Measurements from ENCODE around the gene PSMD12. TPM values are rescaled to one million over a fixed set of nuclear protein-coding genes. Genes with fewer than 3 reads are reported as not detected.

Gene PSMD12
- total and polyA plus RNA-seq, 12 donors = 28.5 to 67.1 (median 48.4) TPM

GRCh38 chr17:67386965-67387551 is 20.7 kb upstream of the PSMD12 start:
- H3K36me3 ChIP-seq = peaks cover 0 to 5% (median 0%) of the 10 kb centered on the region in 9 donors
- TF ChIP-seq CTCF (IDR thresholded peaks at IDR 0.05) = peak; percentile 35 to 74 (median 60)
- peaks cover 0 to 3% (median 0%) of the 10 kb centered on the region in 11 donors for H3K9me3 ChIP-seq
- peaks cover 0 to 54% (median 24%) of the 10 kb centered on the region in 9 donors for H3K4me1 ChIP-seq
- no peak overlapping the region for H3K4me3 ChIP-seq
- WGBS, 2 donors = 75 to 76% methylated on average over 16 of the region's 16 CpGs
- DNase-seq (peak in 1 of 2 donors; percentile 62), ATAC-seq (peak in 1 of 8 donors; percentile 34)
- peak overlapping the region in 2 of 10 donors; percentile 11 to 32 for H3K27ac ChIP-seq
- intact Hi-C loops (cut with DNase I) = loop anchor here in 3 of 10 donors (5.0 kb wide), 2 partner anchors 35 to 45 kb away; no protein-coding TSS in a partner anchor
- no peaks in the 10 kb centered on the region for H3K27me3 ChIP-seq

GRCh38 chr17:67385122-67385988 is 19.0 kb upstream of the PSMD12 start:
- intact Hi-C loops (cut with DNase I) = loop anchor here in 3 of 10 donors (5.0 kb wide), 2 partner anchors 37 to 47 kb away; no protein-coding TSS in a partner anchor
- H3K27me3 ChIP-seq = no peaks in the 10 kb centered on the region
- peak overlapping the region in 3 of 10 donors; percentile 31 to 38 (median 34) for H3K27ac ChIP-seq

GRCh38 chr17:67381929-67382257 is 15.5 kb upstream of the PSMD12 start:
- Histone ChIP-seq H3K4me3 (no peak overlapping the region), H3K4me1 (peaks cover under 1 to 38% (median 13%) of the 10 kb centered on the region in 9 donors), H3K9me3 (peaks cover 0 to 3% (median 0%) of the 10 kb centered on the region in 11 donors), H3K27me3 (no peaks in the 10 kb centered on the region), H3K36me3 (peaks cover 0 to 5% (median 0%) of the 10 kb centered on the region in 9 donors), H3K27ac (peak overlapping the region in 1 of 10 donors; percentile 26)
- ATAC-seq = no peak
- no peak for DNase-seq
- intact Hi-C loops (cut with DNase I) = loop anchor here in 1 of 10 donors (5.0 kb wide), 2 partner anchors 95 to 245 kb away; no protein-coding TSS in a partner anchor
- 60 to 73% methylated on average over 1 of the region's 1 CpG for WGBS, 2 donors
- no peak for TF ChIP-seq CTCF (IDR thresholded peaks at IDR 0.05)

More at GRCh38 chr17:67385122-67385988, 19.0 kb upstream of the PSMD12 start:
- Histone ChIP-seq H3K4me3 (peak overlapping the region in 6 of 10 donors; percentile 4 to 34 (median 20)), H3K9me3 (peaks cover 0 to 3% (median 0%) of the 10 kb centered on the region in 11 donors), H3K36me3 (peaks cover 0 to 5% (median 0%) of the 10 kb centered on the region in 9 donors), H3K4me1 (peaks cover 0 to 44% (median 17%) of the 10 kb centered on the region in 9 donors)
- peak in 3 of 8 donors; percentile 29 to 71 (median 65) for ATAC-seq
- DNase-seq = no peak
- WGBS, 2 donors = 68 to 72% methylated on average over 20 of the region's 20 CpGs
- peak in 2 of 9 donors; percentile 6 to 10 for TF ChIP-seq CTCF (IDR thresholded peaks at IDR 0.05)

GRCh38 chr17:67379251-67379630 is 12.9 kb upstream of the PSMD12 start:
- intact Hi-C loops (cut with DNase I) = loop anchor here (2.0 to 10.0 kb wide), 13 partner anchors 43 to 310 kb away; no protein-coding TSS in a partner anchor
- H3K4me1 ChIP-seq = peaks cover 5 to 46% (median 22%) of the 10 kb centered on the region in 9 donors
- no peak for ATAC-seq

More at GRCh38 chr17:67379251-67379630, 12.9 kb upstream of the PSMD12 start:
- no peak for TF ChIP-seq CTCF (IDR thresholded peaks at IDR 0.05)
- WGBS, 2 donors = 64 to 66% methylated on average over 8 of the region's 8 CpGs
- Histone ChIP-seq H3K27me3 (no peaks in the 10 kb centered on the region), H3K4me3 (peak overlapping the region; percentile 73 to 95 (median 92)), H3K9me3 (no peaks in the 10 kb centered on the region), H3K27ac (peak overlapping the region; percentile 93 to 97 (median 96)), H3K36me3 (peaks cover 0 to 5% (median 0%) of the 10 kb centered on the region in 9 donors)
- no peak for DNase-seq
